Amygdala (tissue), 56 donors: ENCODE measurements around the gene UFSP2.

Experiments used
- DNase-seq, 56 donors: peaks; one replicate each; lab custom pipeline; 2025; lab: John Stamatoyannopoulos, UW

The UFSP2 gene

DNA sequence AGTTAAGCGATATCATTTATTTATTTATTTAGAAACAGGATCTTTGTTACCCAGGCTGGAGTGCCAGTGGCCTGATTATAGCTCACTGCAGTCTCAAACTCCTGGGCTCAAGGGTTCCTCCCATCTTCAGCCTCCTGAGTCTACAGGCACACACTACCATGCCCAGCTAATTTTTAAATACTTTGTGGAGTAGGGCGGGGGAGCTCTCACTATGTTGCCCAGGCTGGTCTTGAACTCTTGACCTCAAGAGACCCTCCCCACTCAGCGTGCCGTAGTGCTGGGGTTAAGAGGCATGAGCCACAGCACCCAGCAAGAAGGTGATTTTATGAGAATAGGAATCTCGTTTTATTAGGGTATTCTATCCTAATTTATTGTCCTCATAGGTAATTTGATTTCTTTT is 3.9 kb upstream of the UFSP2 start:
- no peak for DNase-seq

- no peak for DNase-seq
Measured at GRCh38 chr4:185426960-185427688, 1.4 kb upstream of the UFSP2 start.

GRCh38 chr4:185424905-185425646 is 688 bp downstream of the UFSP2 start:
- DNase-seq, result peak in 8 of 56 donors; percentile 29 to 57 (median 37)

DNA sequence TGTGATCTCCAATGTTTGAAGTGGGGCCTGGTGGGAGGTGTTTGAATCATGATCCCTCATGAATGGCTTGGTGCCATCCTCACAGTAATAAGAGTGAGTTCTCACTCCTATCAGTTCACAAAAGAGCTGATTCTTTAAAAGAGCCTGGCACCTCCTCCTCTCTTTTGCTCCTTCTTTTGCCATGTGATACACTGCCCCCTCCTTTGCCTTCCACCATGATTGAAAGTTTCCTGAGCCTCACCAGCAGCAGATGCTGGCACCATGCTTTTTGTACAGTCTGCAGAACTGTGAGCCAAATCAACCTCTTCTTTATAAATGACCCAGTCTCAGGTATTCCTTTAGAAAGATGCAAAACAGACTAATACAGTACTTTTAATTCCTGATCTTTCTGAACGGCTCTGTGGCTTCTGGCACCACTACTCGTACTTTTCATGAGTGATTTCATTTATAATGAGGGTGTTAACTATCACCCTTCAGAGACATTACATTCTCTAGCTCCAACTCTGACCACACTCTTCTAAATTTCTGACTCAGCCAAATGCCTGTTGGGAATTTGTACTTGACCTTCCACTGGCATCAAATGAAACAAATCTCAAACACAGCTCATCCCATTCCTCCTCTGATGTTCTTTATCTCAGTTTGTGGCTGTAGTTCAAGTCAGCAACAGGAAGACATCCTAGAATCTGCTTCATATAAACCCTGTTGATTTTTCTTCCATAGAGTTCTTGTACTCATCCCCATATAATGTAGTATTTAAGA is 4.2 kb downstream of the UFSP2 start:
- DNase-seq, result no peak

DNA sequence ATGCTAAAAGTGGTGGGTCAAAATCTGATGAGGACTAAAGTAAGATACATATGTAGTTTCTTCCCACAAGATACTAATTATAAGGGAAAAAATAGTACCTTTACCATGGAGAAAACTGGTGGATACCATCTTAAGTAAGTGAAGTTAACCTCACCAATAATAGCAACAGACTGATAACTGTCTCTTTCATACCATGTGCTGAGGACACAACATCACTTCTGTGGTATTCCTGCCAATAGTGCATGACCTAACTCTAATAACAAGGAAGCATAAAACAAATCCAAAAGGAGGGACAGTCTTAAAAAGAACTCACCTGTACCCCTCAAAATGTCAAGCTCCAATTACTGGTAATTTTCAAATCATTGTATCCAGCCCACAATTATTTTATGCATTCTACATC is 8.8 kb downstream of the UFSP2 start:
- DNase-seq, result no peak

DNA sequence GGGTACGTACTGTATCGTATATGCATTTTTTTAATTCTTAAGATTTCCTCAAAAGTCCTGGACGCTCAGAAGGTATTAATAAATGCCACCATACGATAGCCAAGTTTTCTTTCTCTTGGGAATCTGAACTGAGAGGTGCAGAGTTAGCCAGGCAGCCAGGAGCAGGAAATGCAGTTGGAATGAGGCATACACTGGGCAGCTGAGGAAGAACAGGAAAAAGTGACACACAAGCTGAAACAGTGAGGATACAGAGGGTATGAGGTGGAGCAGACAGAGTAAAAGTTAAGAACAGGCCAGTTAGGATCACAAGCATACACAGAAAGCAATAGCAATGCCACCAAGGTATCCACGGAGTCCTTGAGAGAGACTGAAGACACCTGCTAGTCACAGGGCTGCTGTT is 13.4 kb downstream of the UFSP2 start:
- no peak for DNase-seq

DNA sequence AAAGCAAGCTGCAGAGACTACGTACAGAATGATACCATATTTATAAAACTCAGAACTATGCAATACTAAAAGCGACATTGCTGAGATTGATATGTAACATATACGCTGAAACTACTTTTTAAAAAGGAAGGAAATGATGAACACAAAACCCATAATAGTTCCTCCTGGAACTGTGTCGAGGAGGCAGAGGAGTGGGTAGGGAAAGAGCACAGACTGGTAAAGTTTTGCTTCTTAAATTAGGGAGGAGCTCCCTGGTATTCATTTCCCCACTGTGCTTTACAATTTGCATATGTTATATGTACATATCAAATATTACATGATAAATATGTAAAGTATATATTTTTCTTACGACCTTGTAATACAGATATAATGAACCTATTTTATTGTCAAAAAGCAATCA is 13.9 kb downstream of the UFSP2 start:
- no peak for DNase-seq

DNA sequence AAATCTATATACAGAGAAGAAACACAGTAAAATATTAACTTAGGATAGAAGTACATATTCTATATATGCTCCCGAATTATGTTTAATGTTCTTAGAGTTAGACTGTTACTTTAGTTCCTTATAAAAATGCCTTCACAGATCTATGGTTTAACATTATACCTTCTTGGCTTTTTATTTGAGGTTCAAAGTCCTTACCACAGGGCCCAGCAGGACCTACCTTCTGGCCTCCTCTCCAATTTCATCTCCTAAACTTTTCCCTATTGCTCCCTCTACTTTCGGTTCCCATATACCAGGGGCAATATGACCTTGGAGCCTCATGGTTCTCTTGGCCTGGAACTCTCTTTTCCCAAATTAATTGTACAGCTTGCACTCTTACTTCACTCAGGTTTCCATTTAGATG is 17.3 kb downstream of the UFSP2 start:
- DNase-seq, result no peak

- no peak for DNase-seq
Measured at GRCh38 chr4:185405296-185405999, 20.3 kb downstream of the UFSP2 start.

- DNase-seq, result no peak
Measured at GRCh38 chr4:185404031-185404430, 21.7 kb downstream of the UFSP2 start.

DNA sequence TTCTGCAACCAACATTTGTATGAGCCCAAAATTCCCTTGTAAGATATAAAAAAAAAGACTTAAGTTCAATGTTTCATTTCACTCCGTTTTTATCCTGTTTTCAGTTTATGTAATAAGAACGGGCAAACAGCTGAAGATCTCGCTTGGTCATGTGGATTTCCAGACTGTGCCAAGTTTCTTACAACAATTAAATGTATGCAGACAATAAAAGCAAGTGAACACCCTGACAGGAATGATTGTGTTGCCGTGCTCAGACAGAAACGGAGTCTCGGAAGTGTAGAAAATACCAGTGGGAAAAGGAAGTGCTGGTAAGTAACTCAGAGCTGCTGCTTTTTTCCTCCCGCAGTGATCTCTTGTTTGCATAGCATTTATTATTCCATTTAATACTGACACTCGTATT is 26.3 kb downstream of the UFSP2 start:
- DNase-seq, result peak in 3 of 56 donors; percentile 7 to 9 (median 8)

GRCh38 chr4:185398618-185399017 is 27.1 kb downstream of the UFSP2 start:
- DNase-seq, result no peak

DNA sequence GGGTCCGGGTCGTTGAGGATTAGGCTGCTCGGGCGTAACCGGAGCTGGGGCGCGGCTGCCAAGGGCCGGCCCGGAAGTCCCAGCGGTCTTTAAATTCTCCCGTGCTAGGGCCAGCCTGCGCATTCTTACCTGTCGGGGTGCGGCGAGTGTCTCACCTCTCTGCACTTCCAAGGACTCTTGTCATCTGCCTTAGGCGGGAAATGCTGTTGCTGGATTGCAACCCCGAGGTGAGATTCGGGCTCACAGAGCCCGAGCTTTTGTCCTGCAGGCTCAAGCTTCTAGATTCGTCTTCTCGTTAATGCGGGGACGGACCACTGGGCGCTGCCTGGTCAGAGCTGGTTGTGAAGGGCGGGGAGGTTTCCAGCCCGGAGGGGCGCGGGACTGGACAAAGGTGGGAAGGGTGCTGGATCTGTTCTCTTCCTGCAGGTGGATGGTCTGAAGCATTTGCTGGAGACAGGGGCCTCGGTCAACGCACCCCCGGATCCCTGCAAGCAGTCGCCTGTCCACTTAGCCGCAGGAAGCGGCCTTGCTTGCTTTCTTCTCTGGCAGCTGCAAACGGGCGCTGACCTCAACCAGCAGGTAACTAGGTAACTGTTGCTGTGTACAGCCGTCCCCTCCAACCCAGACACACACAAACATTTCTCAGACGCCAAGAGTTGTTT is 28.9 kb downstream of the UFSP2 start, which contains the start of gene ANKRD37:
Gene ANKRD37 (plus strand): TSS at position 118 of the 662 bp plus-strand sequence. CDS start 83 bp downstream, at position 201.
- peak in 33 of 56 donors; percentile 13 to 75 (median 52) for DNase-seq

- peak; percentile 58 to 99 (median 94) for DNase-seq
Measured at GRCh38 chr4:185395956-185396723, 29.6 kb downstream of the UFSP2 start.

DNA sequence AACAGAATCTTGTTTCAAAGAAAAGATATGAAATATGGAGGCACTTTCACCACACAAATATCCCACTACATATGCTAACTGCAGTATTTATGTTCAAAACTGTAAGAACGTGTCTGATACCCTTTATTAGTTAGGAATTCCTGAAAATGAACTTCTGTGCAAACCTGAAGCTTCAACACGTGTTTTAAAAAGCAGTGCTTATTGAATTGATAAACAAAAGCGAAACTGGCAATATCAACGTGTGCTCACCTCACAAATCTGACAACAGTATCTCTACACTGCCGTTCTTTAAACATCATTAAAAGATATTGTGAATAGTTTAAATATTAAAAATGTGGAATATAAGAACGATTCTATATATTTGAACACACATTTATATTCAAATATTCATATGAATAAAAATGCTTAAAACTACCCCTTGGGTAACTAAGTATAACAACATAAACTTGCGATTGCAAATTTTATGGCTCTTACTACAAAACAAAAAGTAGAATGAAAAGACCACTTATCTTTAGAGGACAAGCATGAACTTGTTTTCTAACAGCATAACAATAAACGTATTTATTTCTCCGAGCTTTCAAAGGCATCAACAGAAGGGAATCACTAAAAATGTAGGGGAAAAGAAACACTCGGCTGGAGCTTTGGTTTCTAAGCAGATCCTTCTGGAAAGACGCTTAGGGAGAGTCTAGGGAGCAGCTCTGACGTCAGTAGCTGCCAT is 30.4 kb downstream of the UFSP2 start, which contains the start of gene LRP2BP:
Gene LRP2BP (minus strand): TSS at position 687 of the 718 bp plus-strand sequence. CDS start 17,738 bp downstream, outside the sequence.
- peak in 1 of 56 donors; percentile 50 for DNase-seq

DNA sequence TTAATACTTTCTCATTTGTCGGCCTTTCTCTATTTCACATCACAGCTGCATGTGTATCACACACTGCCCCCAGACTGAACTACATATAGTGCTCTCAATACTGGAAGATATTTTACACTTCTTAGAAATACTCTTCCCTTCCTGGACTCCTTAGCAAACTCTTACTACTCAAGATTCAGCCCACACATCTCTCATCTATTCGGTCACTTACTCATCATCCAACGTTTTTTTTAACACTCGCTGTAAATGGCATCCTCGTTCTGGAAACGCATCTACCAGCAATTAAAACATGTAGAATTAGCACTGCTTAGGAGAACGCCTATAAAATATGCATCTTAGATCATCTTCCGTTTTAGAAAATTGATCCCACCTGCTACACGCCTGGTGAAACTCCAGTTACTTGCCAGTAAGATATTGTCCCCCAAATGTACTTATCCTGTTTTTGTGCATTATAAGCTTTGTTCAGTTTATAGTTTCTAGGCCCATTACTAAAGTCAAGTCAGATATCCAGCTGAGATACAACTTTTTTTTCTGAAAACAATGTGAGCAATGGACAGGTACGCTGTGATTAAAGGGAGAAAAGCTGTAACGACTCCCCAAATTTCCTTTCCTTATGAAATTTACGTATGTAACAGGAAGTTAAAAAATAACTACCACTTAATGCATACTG is 31.1 kb downstream of the UFSP2 start:
- DNase-seq, result peak in 3 of 56 donors; percentile 19 to 41 (median 23)

- DNase-seq, result no peak
Measured at GRCh38 chr4:185392156-185392555, 33.6 kb downstream of the UFSP2 start.

GRCh38 chr4:185390941-185391340 is 34.8 kb downstream of the UFSP2 start:
- DNase-seq, result no peak
